ENCODE results near the gene CHAD.

- TF ChIP-seq YY1 (IDR thresholded peaks at IDR 0.05; ENCODE audit: insufficient read depth, insufficient replicate concordance, low read depth, low read length): no peak
- TF ChIP-seq CTCF (CRISPR knock-in tag; IDR thresholded peaks at IDR 0.05): no peak
- TF ChIP-seq HINFP (CRISPR knock-in tag; IDR thresholded peaks at IDR 0.05; ENCODE audit: low read depth): no peak
- TF ChIP-seq ZNF20 (CRISPR knock-in tag; IDR thresholded peaks at IDR 0.05): no peak
These were observed 20.6 kb downstream of the CHAD start for GRCh38 chr17:50447870-50448595.
